ENCODE data around the gene ZNF260. TPM values are rescaled to one million over a fixed set of nuclear protein-coding genes. Genes with fewer than 3 reads are reported as not detected.
"Not testable (repeated sequence)": the region's sequence is repeated elsewhere in the genome, so short reads cannot be mapped to it uniquely, and the experiment has no call there.

The ZNF260 gene
- polyA plus RNA-seq, 4 donors: 26.2 to 37.8 (median 35.3) TPM

DNA sequence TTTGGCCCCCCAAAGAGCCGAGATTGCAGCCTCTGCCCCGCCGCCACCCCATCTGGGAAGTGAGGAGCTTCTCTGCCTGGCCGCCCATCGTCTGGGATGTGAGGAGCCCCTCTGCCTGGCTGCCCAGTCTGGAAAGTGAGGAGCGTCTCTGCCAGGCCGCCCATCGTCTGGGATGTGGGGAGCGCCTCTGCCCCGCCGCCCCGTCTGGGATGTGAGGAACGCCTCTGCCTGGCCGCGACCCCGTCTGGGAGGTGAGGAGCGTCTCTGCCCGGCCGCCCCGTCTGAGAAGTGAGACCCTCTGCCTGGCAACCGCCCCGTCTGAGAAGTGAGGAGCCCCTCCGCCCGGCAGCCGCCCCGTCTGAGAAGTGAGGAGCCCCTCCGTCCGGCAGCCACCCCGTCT, 37.2 kb downstream of the ZNF260 start:
- not testable (repeated sequence) for DNase-seq (ENCODE audit: low read depth in 4 of 4, low spot score in 3 of 4)

DNA sequence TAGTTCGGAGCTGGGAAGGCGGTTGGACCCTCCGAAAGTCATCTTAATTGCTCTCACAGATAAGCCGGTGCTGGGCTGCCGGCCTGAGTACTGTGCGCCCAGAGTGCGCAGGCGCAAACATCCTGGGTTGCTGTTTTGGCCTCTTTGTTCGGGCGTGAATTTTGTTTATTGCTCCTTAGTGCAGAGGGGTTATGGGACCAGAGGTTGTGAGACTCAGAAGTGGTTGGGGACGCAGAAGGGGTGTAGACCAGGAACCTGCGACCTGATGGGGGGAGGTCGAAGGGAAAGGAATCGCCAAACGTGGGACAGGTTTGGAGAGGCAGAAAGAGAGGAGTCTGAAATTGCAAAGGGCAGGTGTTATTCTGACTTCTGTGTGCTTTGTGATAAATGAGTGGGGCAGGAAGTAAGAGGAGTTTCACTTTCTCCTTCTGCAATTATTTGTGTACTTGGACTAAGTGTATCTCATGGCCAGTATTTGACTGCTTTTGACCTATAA, 38.1 kb downstream of the ZNF260 start:
- peak in 1 of 4 donors; percentile 90 for DNase-seq (ENCODE audit: low read depth in 4 of 4, low spot score in 3 of 4)

DNA sequence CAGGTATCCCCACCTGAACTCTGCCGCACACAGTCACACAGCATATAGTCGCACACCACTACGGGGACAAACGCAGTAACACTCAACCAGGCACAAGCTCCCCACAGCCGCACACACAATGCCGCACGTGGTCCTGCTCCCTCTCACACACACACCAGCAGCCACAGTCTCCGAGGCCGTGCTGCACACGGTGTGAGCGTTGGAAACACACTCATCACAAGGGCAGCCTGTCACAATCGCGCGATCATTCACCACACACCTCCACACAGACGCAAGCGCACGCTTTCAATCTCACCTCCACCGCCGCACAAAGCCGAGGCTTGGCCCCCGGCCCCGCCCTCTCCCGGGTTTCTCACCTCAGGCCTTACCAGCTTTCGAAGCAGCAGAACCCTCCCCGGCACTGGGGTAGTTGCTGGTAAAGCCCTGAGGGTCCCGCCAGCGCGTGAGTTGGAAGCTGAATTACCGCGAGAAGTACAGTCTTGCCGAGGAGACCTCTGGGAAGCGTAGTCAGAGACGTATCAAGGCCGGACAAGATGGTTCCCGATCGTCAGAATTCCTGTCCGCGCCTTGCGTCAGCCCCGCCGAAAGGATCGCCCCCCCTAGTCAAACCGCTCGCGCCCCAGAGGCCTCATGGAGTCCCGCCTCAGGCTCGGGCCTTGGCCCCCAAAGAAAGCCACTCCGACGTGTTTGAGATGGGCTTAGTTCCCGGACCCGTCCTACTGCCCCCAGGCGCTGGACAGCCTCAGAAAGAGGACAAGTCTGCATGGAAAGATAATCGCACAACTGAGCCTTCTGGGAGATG, 38.8 kb downstream of the ZNF260 start, which contains the start of gene ZNF566:
ZNF566 (minus strand) TSS at position 444 of the 802 bp plus-strand sequence. CDS start 13,004 bp downstream, outside the sequence.
- DNase-seq (ENCODE audit: low read depth in 4 of 4, low spot score in 3 of 4): peak; percentile 90 to 95 (median 92)

DNA sequence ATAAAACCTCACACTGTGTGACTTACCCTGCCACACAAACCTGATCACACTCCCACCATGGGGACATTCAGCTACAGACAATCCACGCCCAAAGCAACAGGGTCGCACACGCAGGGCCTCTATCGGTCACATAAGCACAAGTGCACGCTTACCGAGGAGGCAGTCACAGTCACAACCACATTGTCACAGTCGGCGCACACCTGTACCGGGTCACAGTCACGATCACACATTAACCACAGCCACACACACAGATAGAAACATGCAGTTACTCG, 39.3 kb downstream of the ZNF260 start:
- no peak for DNase-seq (ENCODE audit: low read depth in 4 of 4, low spot score in 3 of 4)

DNA sequence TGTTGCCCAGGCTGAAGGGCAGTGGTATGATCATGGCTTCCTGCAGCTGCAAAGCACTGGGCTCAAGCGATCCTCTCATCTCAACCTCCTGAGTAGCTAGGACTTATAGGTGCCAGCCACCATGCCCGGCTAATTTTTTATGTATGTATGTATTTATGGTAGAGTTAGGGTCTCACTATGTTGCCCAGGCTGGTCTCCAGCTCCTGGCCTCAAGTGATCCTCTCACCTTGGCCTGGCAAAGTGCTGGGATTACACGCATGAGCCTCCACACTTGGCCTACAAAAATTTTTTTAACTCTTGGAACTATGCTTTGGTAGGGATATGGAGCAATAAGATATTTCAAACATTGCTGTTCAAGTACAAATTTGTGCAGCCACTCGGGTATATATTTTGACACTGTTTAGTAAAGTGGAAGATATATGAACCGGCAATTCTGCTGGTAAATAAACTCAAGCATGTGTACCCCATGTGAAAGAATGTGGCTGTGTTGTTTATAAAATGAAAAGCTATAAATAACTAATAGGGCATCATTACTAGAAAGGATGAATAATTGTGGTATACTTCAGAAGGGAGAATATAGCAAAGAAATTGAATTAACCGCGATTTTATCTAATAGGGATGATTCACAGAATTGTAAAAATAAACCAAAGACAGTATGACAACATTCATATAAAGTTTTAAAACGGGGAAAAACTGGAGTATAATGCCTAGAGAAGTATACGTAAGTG, 39.8 kb downstream of the ZNF260 start:
- no peak for DNase-seq (ENCODE audit: low read depth in 4 of 4, low spot score in 3 of 4)

DNA sequence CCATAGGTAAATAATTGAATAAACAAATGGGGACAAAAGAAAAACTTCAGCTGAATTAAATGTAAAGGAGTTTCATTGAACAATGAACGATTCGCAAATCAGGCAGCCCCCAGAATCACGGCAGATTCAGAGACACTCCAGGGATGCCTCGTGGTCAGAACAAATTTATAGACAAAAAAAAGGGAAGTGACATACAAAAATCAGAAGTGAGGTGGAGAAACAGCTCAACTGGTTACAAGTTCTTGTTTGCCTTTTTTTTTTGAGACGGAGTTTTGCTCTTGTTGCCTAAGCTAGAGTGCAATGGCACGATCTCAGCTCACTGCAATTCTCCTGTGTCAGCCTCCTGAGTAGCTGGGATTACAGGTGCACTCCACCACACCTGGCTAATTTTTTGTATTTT, 44.4 kb downstream of the ZNF260 start:
- no peak for DNase-seq (ENCODE audit: low read depth in 4 of 4, low spot score in 3 of 4)

DNA sequence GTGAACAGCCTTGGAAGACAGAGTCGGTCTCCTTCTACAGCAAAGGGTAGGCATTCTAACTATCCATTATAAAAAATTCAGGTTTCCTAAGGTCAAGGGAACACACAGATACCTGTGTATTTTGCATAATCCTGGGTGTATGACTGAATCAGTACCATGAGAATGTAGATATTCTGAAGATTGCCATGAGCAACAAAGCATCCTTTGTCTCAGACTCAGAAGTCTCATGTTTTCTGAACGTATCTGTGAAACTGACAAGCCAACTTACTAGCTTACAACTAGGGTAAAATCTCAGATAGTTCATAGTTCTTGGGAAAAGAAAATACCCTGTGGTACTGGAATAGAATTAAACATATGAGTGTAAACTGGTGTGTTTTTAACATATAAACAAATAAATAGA, 45.2 kb downstream of the ZNF260 start:
- no peak for DNase-seq (ENCODE audit: low read depth in 4 of 4, low spot score in 3 of 4)

Other genes starting within 250 kb of the ZNF260 start
- 10 to 100 TPM; 10.7 to 14.0 (median 13.5) TPM for gene ZFP14, start 149.1 kb downstream of the ZNF260 start, polyA plus RNA-seq (ENCODE audit: insufficient read length in 4 of 4)
- 10 to 100 TPM; 13.2 to 16.8 (median 16.0) TPM for gene ZFP82, start 109.6 kb downstream of the ZNF260 start, polyA plus RNA-seq (ENCODE audit: insufficient read length in 4 of 4)
- 10 to 100 TPM; 12.7 to 19.0 (median 18.3) TPM for gene ZNF566, start 38.7 kb downstream of the ZNF260 start, polyA plus RNA-seq (ENCODE audit: insufficient read length in 4 of 4)
- gene ZNF529, start 45.0 kb upstream of the ZNF260 start, polyA plus RNA-seq (ENCODE audit: insufficient read length in 4 of 4): 10 to 100 TPM; 16.4 to 26.7 (median 22.0) TPM
- 1 to 10 TPM; 6.2 to 7.3 (median 6.7) TPM for gene ZNF382, start 77.0 kb upstream of the ZNF260 start, polyA plus RNA-seq (ENCODE audit: insufficient read length in 4 of 4)
- 10 to 100 TPM; 10.3 to 12.9 (median 11.3) TPM for gene ZNF461, start 138.6 kb upstream of the ZNF260 start, polyA plus RNA-seq (ENCODE audit: insufficient read length in 4 of 4)
- gene ZNF567, start 159.3 kb upstream of the ZNF260 start, polyA plus RNA-seq (ENCODE audit: insufficient read length in 4 of 4): 10 to 100 TPM; 10.1 to 14.5 (median 14.0) TPM
- 1 to 10 TPM; 2.2 to 3.3 (median 2.9) TPM for gene ZNF850, start 244.5 kb upstream of the ZNF260 start, polyA plus RNA-seq (ENCODE audit: insufficient read length in 4 of 4)